ENCODE measurements around the gene ARFGEF2. TPM values are rescaled to one million over a fixed set of nuclear protein-coding genes. Genes with fewer than 3 reads are reported as not detected.

ARFGEF2 gene
- total RNA-seq, 1 donor from 2014 or later = 24.7 TPM

- DNase-seq (ENCODE audit: low spot score in 2 of 2, unreplicated experiment in 2 of 2) = no peak
- Mint-ChIP-seq H3K4me1 (peaks cover 6% of the 10 kb centered on the region), H3K27ac (no peak overlapping the region), H3K4me3 (no peak overlapping the region), H3K27me3 (ENCODE audit: low read depth) (peaks cover 14% of the 10 kb centered on the region), H3K36me3 (no peaks in the 10 kb centered on the region), H3K9me3 (peaks cover 11% of the 10 kb centered on the region)
- no peak for TF ChIP-seq CTCF (IDR thresholded peaks at IDR 0.05; ENCODE audit: unreplicated experiment)
Observed at GRCh38 chr20:48908656-48909319, 12.7 kb upstream of the ARFGEF2 start.

- peaks cover 10% of the 10 kb centered on the region for H3K27me3 Mint-ChIP-seq (ENCODE audit: low read depth)
- TF ChIP-seq CTCF (IDR thresholded peaks at IDR 0.05; ENCODE audit: unreplicated experiment) = no peak
- H3K4me3 Mint-ChIP-seq = no peak overlapping the region
- H3K36me3 Mint-ChIP-seq = no peaks in the 10 kb centered on the region
- no peak overlapping the region for H3K27ac Mint-ChIP-seq
- peaks cover 11% of the 10 kb centered on the region for H3K9me3 Mint-ChIP-seq
- H3K4me1 Mint-ChIP-seq = no peaks in the 10 kb centered on the region
- DNase-seq (ENCODE audit: low spot score in 2 of 2, unreplicated experiment in 2 of 2) = no peak
Observed at GRCh38 chr20:48909910-48910309, 11.6 kb upstream of the ARFGEF2 start.

GRCh38 chr20:48910347-48910781 is 11.1 kb upstream of the ARFGEF2 start:
- no peaks in the 10 kb centered on the region for H3K36me3 Mint-ChIP-seq
- no peak for DNase-seq (ENCODE audit: low spot score in 2 of 2, unreplicated experiment in 2 of 2)
- peaks cover 11% of the 10 kb centered on the region for H3K9me3 Mint-ChIP-seq
- TF ChIP-seq CTCF (IDR thresholded peaks at IDR 0.05; ENCODE audit: unreplicated experiment) = no peak
- no peak overlapping the region for H3K4me3 Mint-ChIP-seq
- H3K27ac Mint-ChIP-seq = no peak overlapping the region
- H3K4me1 Mint-ChIP-seq = no peaks in the 10 kb centered on the region
- peaks cover 9% of the 10 kb centered on the region for H3K27me3 Mint-ChIP-seq (ENCODE audit: low read depth)

- no peak for DNase-seq (ENCODE audit: low spot score in 2 of 2, unreplicated experiment in 2 of 2)
- H3K9me3 Mint-ChIP-seq = peaks cover 11% of the 10 kb centered on the region
Observed at GRCh38 chr20:48912065-48912464, 9.4 kb upstream of the ARFGEF2 start.

GRCh38 chr20:48916699-48917098 is 4.8 kb upstream of the ARFGEF2 start:
- H3K4me3 Mint-ChIP-seq = no peak overlapping the region
- no peaks in the 10 kb centered on the region for H3K9me3 Mint-ChIP-seq
- no peak for TF ChIP-seq CTCF (IDR thresholded peaks at IDR 0.05; ENCODE audit: unreplicated experiment)
- H3K4me1 Mint-ChIP-seq = peaks cover 3% of the 10 kb centered on the region
- DNase-seq (ENCODE audit: low spot score in 2 of 2, unreplicated experiment in 2 of 2) = no peak
- H3K36me3 Mint-ChIP-seq = no peaks in the 10 kb centered on the region
- peaks cover 2% of the 10 kb centered on the region for H3K27me3 Mint-ChIP-seq (ENCODE audit: low read depth)
- H3K27ac Mint-ChIP-seq = no peak overlapping the region

More at GRCh38 chr20:48912065-48912464, 9.4 kb upstream of the ARFGEF2 start:
- H3K27me3 Mint-ChIP-seq (ENCODE audit: low read depth) = peaks cover 8% of the 10 kb centered on the region
- TF ChIP-seq CTCF (IDR thresholded peaks at IDR 0.05; ENCODE audit: unreplicated experiment) = no peak
- H3K27ac Mint-ChIP-seq = no peak overlapping the region
- no peaks in the 10 kb centered on the region for H3K4me1 Mint-ChIP-seq
- H3K36me3 Mint-ChIP-seq = no peaks in the 10 kb centered on the region
- H3K4me3 Mint-ChIP-seq = no peak overlapping the region

Measured in mesothelial cell of epicardium (in vitro differentiated cells).